ENCODE data around the gene PRAMEF20.
"Not testable (repeated sequence)": the region's sequence is repeated elsewhere in the genome, so short reads cannot be mapped to it uniquely, and the experiment has no call there.

- TF ChIP-seq POLR2AphosphoS5, POLR2A (IDR thresholded peaks at IDR 0.05; ENCODE audit: low read depth, low read length): not testable (repeated sequence)
Measured at GRCh38 chr1:13368544-13368943, 41.7 kb upstream of the PRAMEF20 start.

Data from GM12892 (cell line).